IMR-90 (cell line): ENCODE data around the gene AFTPH. TPM values are rescaled to one million over a fixed set of nuclear protein-coding genes. Genes with fewer than 3 reads are reported as not detected.

Experiments used
- ATAC-seq: fragments of 200-7000 bp; cut with Tn5 transposase; 2 replicates; pipeline ENCODE4 v1.9.1; 2020; ENCODE audit warnings: low read depth, mild to moderate bottlenecking, moderate library complexity
- BruUV-seq: library from RNA; stranded (reverse); fragments of 400-500 nt; replicated peaks from 2 replicates; lab custom pipeline; 2021; lab: Mats Ljungman, UMichigan
- CTCF ChIA-PET: fragments of 300-600 bp; formaldehyde crosslinking; extraction: SDS; loops from one replicate; lab custom pipeline; 2021; ENCODE audit warnings: antibody characterized with exemption; lab: Yijun Ruan, JAX
- POLR2A ChIA-PET: fragments of 300-600 bp; sonication (Branson Sonifier 250); formaldehyde crosslinking; loops from one replicate; lab custom pipeline; 2022; ENCODE audit warnings: antibody characterized with exemption; ENCODE audit not compliant: unreplicated experiment; lab: Charles Lee
- DNase-seq: peaks from one replicate; pipeline ENCODE4 v3.0.0; 2013
- H2AFZ ChIP-seq: replicated peaks from 2 replicates; pipeline ENCODE3; 2013; ENCODE audit warnings: low read length, mild to moderate bottlenecking; ENCODE audit not compliant: poor library complexity
- H2AK5ac ChIP-seq: 2 replicates; pipeline ENCODE4 v1.6.1; 2013; ENCODE audit warnings: low read depth, low read length, inconsistent platforms
- H2AK9ac ChIP-seq: replicated peaks from 2 replicates; pipeline ENCODE3; 2013; ENCODE audit warnings: mild to moderate bottlenecking, low read depth, low read length, moderate library complexity; ENCODE audit not compliant: poor library complexity
- H2BK120ac ChIP-seq: 2 replicates; pipeline ENCODE4 v1.6.1; 2013; ENCODE audit warnings: low read depth, low read length, inconsistent platforms
- H2BK15ac ChIP-seq: 3 replicates; pipeline ENCODE4 v1.6.1; 2013; ENCODE audit warnings: low read depth, low read length, inconsistent platforms
- H2BK20ac ChIP-seq: 2 replicates; pipeline ENCODE4 v1.6.1; 2013; ENCODE audit warnings: low read depth, mild to moderate bottlenecking, inconsistent platforms, low read length, moderate library complexity
- H2BK5ac ChIP-seq: 2 replicates; pipeline ENCODE4 v1.6.1; 2013; ENCODE audit warnings: mild to moderate bottlenecking, low read depth, low read length, inconsistent platforms; ENCODE audit not compliant: poor library complexity, severe bottlenecking
- H3K14ac ChIP-seq: replicated peaks from 2 replicates; pipeline ENCODE4 v1.6.1; 2013; ENCODE audit warnings: low read depth, low read length, inconsistent platforms
- H3K18ac ChIP-seq: 2 replicates; pipeline ENCODE4 v1.6.1; 2013; ENCODE audit warnings: low read depth, low read length, control low read depth
- H3K23ac ChIP-seq: 2 replicates; pipeline ENCODE4 v1.6.1; 2013; ENCODE audit warnings: low read depth, low read length, inconsistent platforms
- H3K27ac ChIP-seq: 2 replicates; pipeline ENCODE4 v1.5.1; 2013; ENCODE audit warnings: mild to moderate bottlenecking, control low read depth, low read length; ENCODE audit not compliant: insufficient read depth
- H3K27me3 ChIP-seq: 2 replicates; pipeline ENCODE4 v1.6.1; 2013; ENCODE audit warnings: low read length; ENCODE audit not compliant: control insufficient read depth, insufficient read depth
- H3K36me3 ChIP-seq: 2 replicates; pipeline ENCODE4 v1.6.1; 2013; ENCODE audit warnings: low read length, mixed read lengths; ENCODE audit not compliant: control insufficient read depth, insufficient read depth
- H3K4ac ChIP-seq: 2 replicates; pipeline ENCODE4 v1.6.1; 2013; ENCODE audit warnings: low read depth, low read length, inconsistent platforms
- H3K4me1 ChIP-seq: 2 replicates; pipeline ENCODE4 v1.6.1; 2013; ENCODE audit warnings: low read length, mixed read lengths; ENCODE audit not compliant: control insufficient read depth, insufficient read depth
- H3K4me2 ChIP-seq: 2 replicates; pipeline ENCODE4 v1.6.1; 2013; ENCODE audit warnings: low read depth, mild to moderate bottlenecking, control low read depth, low read length, moderate library complexity
- H3K4me3 ChIP-seq: 2 replicates; pipeline ENCODE4 v1.5.1; 2013; ENCODE audit warnings: low read depth, mild to moderate bottlenecking, control low read depth, low read length, moderate library complexity; ENCODE audit not compliant: insufficient read depth
- H3K56ac ChIP-seq: 2 replicates; pipeline ENCODE4 v1.6.1; 2013; ENCODE audit warnings: low read length, inconsistent platforms; ENCODE audit not compliant: insufficient read depth; ENCODE audit errors: extremely low read depth
- H3K79me1 ChIP-seq, 2 experiments: 2 replicates each; pipeline ENCODE4 v1.6.1; 2013; ENCODE audit warnings: low read length in 2 of 2, inconsistent platforms in 1 of 2, low read depth in 1 of 2
- H3K9ac ChIP-seq: 2 replicates; pipeline ENCODE4 v1.6.1; 2013; ENCODE audit warnings: low read depth, low read length, control low read depth
- H3K9me1 ChIP-seq: 2 replicates; pipeline ENCODE4 v1.6.1; 2013; ENCODE audit warnings: low read length, inconsistent platforms; ENCODE audit not compliant: insufficient read depth
- H3K9me3 ChIP-seq: 2 replicates; pipeline ENCODE4 v1.6.1; 2013; ENCODE audit warnings: low read length; ENCODE audit not compliant: control insufficient read depth, insufficient read depth
- H4K20me1 ChIP-seq: 2 replicates; pipeline ENCODE4 v1.6.1; 2013; ENCODE audit warnings: low read length, inconsistent platforms; ENCODE audit not compliant: insufficient read depth
- H4K5ac ChIP-seq: 2 replicates; pipeline ENCODE4 v1.6.1; 2013; ENCODE audit warnings: mild to moderate bottlenecking, low read depth, low read length, control low read depth
- H4K8ac ChIP-seq, 2 experiments: 2 replicates each; pipeline ENCODE4 v1.6.1; 2013; ENCODE audit warnings: low read depth in 2 of 2, low read length in 2 of 2, control low read depth in 1 of 2, inconsistent platforms in 1 of 2
- H4K91ac ChIP-seq: 2 replicates; pipeline ENCODE4 v1.6.1; 2013; ENCODE audit warnings: low read depth, low read length, inconsistent platforms; ENCODE audit not compliant: insufficient read depth
- CHD1 ChIP-seq: IDR thresholded peaks from 2 replicates; pipeline ENCODE4 v1.6.1; 2012; ENCODE audit warnings: low read depth, low read length, improper control_type of control experiment
- RAD21 ChIP-seq: IDR thresholded peaks from 2 replicates; pipeline ENCODE4 v1.6.1; 2012; ENCODE audit warnings: low read length, improper control_type of control experiment
- SMC3 ChIP-seq: fragments of 150-350 bp; IDR thresholded peaks from 2 replicates; pipeline ENCODE4 v1.6.1; 2016; ENCODE audit warnings: low read depth, mild to moderate bottlenecking, antibody characterized with exemption, low read length, moderate library complexity
- WGBS, 2 experiments: methylation state at CpG; one replicate each; pipeline versions ENCODE4 v1.1.5 to v1.1.7; 2013; ENCODE audit warnings: missing lambda C conversion rate in 2 of 2; ENCODE audit not compliant: insufficient read length in 1 of 2; ENCODE audit errors: extremely low coverage in 2 of 2; 5-methylcytosine and 5-hydroxymethylcytosine counted together
- dilution Hi-C: fragments of 300-500 bp; cut with HindIII; formaldehyde crosslinking; loops from one replicate; pipeline ENCODE4 v1.14.3; 2018; ENCODE audit warnings: low sequenced_read_pairs; ENCODE audit not compliant: unreplicated experiment
- in situ Hi-C: fragments of 300-500 bp; cut with MboI; formaldehyde crosslinking; loops from 3 replicates; pipeline ENCODE4 v1.14.3; 2019; ENCODE audit warnings: low sequenced_read_pairs, inconsistent platforms, mixed read lengths
- intact Hi-C: fragments of 100-400 bp; cut with micrococcal nuclease; formaldehyde crosslinking; loops from 2 replicates; pipeline ENCODE4 v1.10.0; 2022
- polyA plus RNA-seq, 3 experiments: library from polyadenylated mRNA; depleted of rRNA; stranded (reverse); fragments of >200 nt; gene quantifications; 2 replicates each; pipeline ENCODE4 v1.2.3, GENCODE V29; 2012; ENCODE audit warnings: low replicate concordance in 1 of 3
- total RNA-seq: library from RNA; depleted of rRNA; stranded (reverse); fragments of >200 nt; gene quantifications from 2 replicates; pipeline ENCODE4 v1.2.3, GENCODE V29; 2012
- TF ChIP-seq, protein P1 (sequence below): conservative IDR thresholded peaks from 2 replicates; pipeline ENCODE4 v1.5.1; 2012; ENCODE audit warnings: mild to moderate bottlenecking, low read depth, low read length, improper control_type of control experiment

AFTPH gene
- total and polyA plus RNA-seq, 2 of the 4 experiments (the other 2 are of a cell fraction) = 9.4 to 19.9 TPM

DNA sequence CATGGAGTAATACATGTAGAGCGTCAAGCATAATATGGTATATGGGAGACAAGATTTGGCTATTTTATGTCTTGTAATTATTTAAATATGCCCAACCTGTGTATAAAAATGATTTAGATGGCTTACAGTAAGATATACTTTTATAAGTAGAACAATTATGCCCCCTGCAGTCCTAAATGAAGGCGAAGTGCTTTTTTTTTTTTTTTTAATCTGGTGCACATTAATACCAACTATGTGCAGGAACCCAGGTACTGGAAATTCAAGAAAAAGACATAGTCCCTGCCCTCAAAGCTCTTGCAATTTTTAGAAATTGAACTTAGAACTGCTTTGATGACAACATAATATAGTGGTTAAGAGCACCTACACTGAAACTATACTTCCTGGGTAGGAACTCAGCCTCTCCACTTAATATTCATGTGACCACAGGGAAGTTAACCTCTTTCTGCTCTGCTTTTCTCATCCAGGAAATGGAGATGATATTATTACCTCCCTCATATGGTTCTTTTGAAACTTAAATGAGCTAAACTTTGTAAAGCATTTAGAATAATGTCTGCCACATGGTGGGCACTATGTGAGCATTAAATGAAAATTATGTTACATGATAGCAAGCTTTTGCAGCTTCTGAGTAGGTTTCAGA is 38.1 kb downstream of the AFTPH start:
- dilution Hi-C loops (no loop called here), in situ Hi-C loops (loop anchor here (5.0 kb wide), 2 partner anchors 45 to 230 kb away; no protein-coding TSS in a partner anchor), intact Hi-C loops (loop anchor here (2.0 kb wide), 1 partner anchor 231 kb away; no protein-coding TSS in a partner anchor)
- Histone ChIP-seq H3K36me3 (no peaks in the 10 kb centered on the region), H3K56ac (no peak overlapping the region), H3K27ac (no peak overlapping the region), H3K4me1 (no peaks in the 10 kb centered on the region), H2AK9ac (no peak overlapping the region), H3K79me1 (peaks cover 0 to 6% of the 10 kb centered on the region in 2 experiments; a peak in 1 of 4 replicates), H4K91ac (no peak overlapping the region), H2BK120ac (no peak overlapping the region), H3K18ac (no peak overlapping the region), H2BK15ac (no peak overlapping the region), H4K5ac (no peak overlapping the region), H3K4ac (no peak overlapping the region), H3K9me1 (no peaks in the 10 kb centered on the region), H3K27me3 (no peaks in the 10 kb centered on the region), H3K4me3 (no peak overlapping the region), H2AK5ac (no peak overlapping the region), H4K8ac (no peak overlapping the region), H3K23ac (no peak overlapping the region), H2AFZ (no peak overlapping the region), H2BK5ac (no peak overlapping the region), H3K4me2 (no peak overlapping the region), H2BK20ac (no peak overlapping the region), H3K14ac (no peak overlapping the region), H4K20me1 (no peaks in the 10 kb centered on the region), H3K9ac (no peak overlapping the region), H3K9me3 (no peaks in the 10 kb centered on the region)
- CTCF ChIA-PET = interaction anchor here (1.4 to 1.5 kb wide), 2 partner anchors 40 to 232 kb away, joined by 4 read pairs; no protein-coding TSS in a partner anchor
- TF ChIP-seq, protein P1, sequence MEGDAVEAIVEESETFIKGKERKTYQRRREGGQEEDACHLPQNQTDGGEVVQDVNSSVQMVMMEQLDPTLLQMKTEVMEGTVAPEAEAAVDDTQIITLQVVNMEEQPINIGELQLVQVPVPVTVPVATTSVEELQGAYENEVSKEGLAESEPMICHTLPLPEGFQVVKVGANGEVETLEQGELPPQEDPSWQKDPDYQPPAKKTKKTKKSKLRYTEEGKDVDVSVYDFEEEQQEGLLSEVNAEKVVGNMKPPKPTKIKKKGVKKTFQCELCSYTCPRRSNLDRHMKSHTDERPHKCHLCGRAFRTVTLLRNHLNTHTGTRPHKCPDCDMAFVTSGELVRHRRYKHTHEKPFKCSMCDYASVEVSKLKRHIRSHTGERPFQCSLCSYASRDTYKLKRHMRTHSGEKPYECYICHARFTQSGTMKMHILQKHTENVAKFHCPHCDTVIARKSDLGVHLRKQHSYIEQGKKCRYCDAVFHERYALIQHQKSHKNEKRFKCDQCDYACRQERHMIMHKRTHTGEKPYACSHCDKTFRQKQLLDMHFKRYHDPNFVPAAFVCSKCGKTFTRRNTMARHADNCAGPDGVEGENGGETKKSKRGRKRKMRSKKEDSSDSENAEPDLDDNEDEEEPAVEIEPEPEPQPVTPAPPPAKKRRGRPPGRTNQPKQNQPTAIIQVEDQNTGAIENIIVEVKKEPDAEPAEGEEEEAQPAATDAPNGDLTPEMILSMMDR = peak; percentile 58
- TF ChIP-seq SMC3 = peak; percentile 62
- TF ChIP-seq RAD21 = peak; percentile 60
- TF ChIP-seq CHD1 = no peak
- WGBS, 2 experiments = no CpG with 5 or more reads among the region's 2 CpGs
- DNase-seq (peak; percentile 22), ATAC-seq (no peak)
- POLR2A ChIA-PET = no interaction called here
- no TSS peak for BruUV-seq
